Prostate gland (tissue), 2 donors: ENCODE data around the gene PRAMEF5.
"Not testable (repeated sequence)": the region's sequence is repeated elsewhere in the genome, so short reads cannot be mapped to it uniquely, and the experiment has no call there.

Source experiments
- POLR2A ChIP-seq: fragments of 450-650 bp; IDR thresholded peaks from one replicate; pipeline ENCODE4 v1.6.1; 2016; ENCODE audit warnings: antibody characterized with exemption, mild to moderate bottlenecking
- TF ChIP-seq, protein P1 (sequence below), 4 experiments: fragments of 200-600 bp in 2 of 4; fragments of 450-650 bp in 2 of 4; sonication (generic) in 2 of 4; IDR thresholded peaks; 1 replicate in 3 of 4; 2 replicates in 1 of 4; pipeline ENCODE4 v1.5.1; 2016 to 2019; ENCODE audit warnings: antibody characterized with exemption in 4 of 4, mild to moderate bottlenecking in 2 of 4, moderate library complexity in 2 of 4

DNA sequence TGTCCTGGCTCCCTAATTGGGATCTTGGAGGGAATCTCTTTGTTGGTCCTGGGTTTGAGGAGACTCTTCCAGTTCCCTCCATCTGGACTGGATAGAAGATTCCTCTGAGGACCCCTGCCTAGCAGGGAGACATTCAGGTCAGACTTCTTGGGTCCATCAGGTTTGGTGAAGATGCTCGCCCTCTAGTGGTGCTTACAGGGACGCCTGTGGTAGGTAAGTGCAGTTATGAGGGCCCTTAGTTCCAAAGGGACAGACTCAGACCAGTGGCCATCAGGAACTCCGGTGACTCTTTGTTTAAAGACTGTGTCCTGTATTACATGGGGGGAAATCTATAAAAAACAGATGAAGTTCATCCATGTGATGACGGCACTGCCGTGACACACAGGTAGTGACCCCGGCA is 23.0 kb downstream of the PRAMEF5 start:
- not testable (repeated sequence) for TF ChIP-seq POLR2A
- TF ChIP-seq, protein P1, sequence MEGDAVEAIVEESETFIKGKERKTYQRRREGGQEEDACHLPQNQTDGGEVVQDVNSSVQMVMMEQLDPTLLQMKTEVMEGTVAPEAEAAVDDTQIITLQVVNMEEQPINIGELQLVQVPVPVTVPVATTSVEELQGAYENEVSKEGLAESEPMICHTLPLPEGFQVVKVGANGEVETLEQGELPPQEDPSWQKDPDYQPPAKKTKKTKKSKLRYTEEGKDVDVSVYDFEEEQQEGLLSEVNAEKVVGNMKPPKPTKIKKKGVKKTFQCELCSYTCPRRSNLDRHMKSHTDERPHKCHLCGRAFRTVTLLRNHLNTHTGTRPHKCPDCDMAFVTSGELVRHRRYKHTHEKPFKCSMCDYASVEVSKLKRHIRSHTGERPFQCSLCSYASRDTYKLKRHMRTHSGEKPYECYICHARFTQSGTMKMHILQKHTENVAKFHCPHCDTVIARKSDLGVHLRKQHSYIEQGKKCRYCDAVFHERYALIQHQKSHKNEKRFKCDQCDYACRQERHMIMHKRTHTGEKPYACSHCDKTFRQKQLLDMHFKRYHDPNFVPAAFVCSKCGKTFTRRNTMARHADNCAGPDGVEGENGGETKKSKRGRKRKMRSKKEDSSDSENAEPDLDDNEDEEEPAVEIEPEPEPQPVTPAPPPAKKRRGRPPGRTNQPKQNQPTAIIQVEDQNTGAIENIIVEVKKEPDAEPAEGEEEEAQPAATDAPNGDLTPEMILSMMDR (IDR thresholded peaks at IDR 0.05) = not testable (repeated sequence)
